H9 (cell line): ENCODE measurements around the gene CCNYL1. TPM values are rescaled to one million over a fixed set of nuclear protein-coding genes. Genes with fewer than 3 reads are reported as not detected.

Experiments
- DNase-seq: peaks from one replicate; pipeline ENCODE4 v3.0.0-alpha.2; 2017
- H2AFZ ChIP-seq: one replicate; pipeline ENCODE4 v1.6.1; 2013; ENCODE audit warnings: mild to moderate bottlenecking, low read length, control low read depth, moderate library complexity
- H2AK5ac ChIP-seq: 2 replicates; pipeline ENCODE4 v1.6.1; 2013; ENCODE audit warnings: low read length, control low read depth, mixed read lengths; ENCODE audit not compliant: insufficient read length
- H2BK120ac ChIP-seq: one replicate; pipeline ENCODE4 v1.6.1; 2013; ENCODE audit warnings: low read depth, mild to moderate bottlenecking, low read length, control low read depth, inconsistent platforms; ENCODE audit not compliant: poor library complexity, severe bottlenecking
- H2BK12ac ChIP-seq: 2 replicates; pipeline ENCODE4 v1.6.1; 2013; ENCODE audit warnings: low read length, control low read depth, mixed read lengths, low read depth; ENCODE audit not compliant: insufficient read length
- H2BK15ac ChIP-seq: 2 replicates; pipeline ENCODE4 v1.6.1; 2013; ENCODE audit warnings: low read depth, low read length, control low read depth
- H2BK20ac ChIP-seq: one replicate; pipeline ENCODE4 v1.6.1; 2013; ENCODE audit warnings: low read depth, mild to moderate bottlenecking, low read length, control low read depth, inconsistent platforms; ENCODE audit not compliant: poor library complexity, severe bottlenecking
- H2BK5ac ChIP-seq: 2 replicates; pipeline ENCODE4 v1.6.1; 2013; ENCODE audit warnings: low read length, control low read depth, mixed read lengths; ENCODE audit not compliant: insufficient read length
- H3K14ac ChIP-seq: 2 replicates; pipeline ENCODE4 v1.6.1; 2013; ENCODE audit warnings: low read length, control low read depth; ENCODE audit not compliant: insufficient read depth
- H3K18ac ChIP-seq: 2 replicates; pipeline ENCODE4 v1.6.1; 2013; ENCODE audit warnings: low read depth, mild to moderate bottlenecking, mixed read lengths, low read length, control low read depth; ENCODE audit not compliant: insufficient read length
- H3K23ac ChIP-seq: 2 replicates; pipeline ENCODE4 v1.6.1; 2013; ENCODE audit warnings: low read length, control low read depth, mixed read lengths, low read depth; ENCODE audit not compliant: insufficient read length
- H3K23me2 ChIP-seq: 2 replicates; pipeline ENCODE4 v1.6.1; 2013; ENCODE audit warnings: low read depth, mild to moderate bottlenecking, mixed read lengths, low read length, control low read depth; ENCODE audit not compliant: insufficient read length, poor library complexity, severe bottlenecking
- H3K27ac ChIP-seq: 2 replicates; pipeline ENCODE4 v1.5.1; 2013; ENCODE audit warnings: low read length, control low read depth, mixed read lengths, low read depth; ENCODE audit not compliant: insufficient read length
- H3K27me3 ChIP-seq: 2 replicates; pipeline ENCODE4 v1.6.1; 2013; ENCODE audit warnings: low read length, control low read depth, inconsistent platforms; ENCODE audit not compliant: insufficient read depth
- H3K4ac ChIP-seq: 2 replicates; pipeline ENCODE4 v1.6.1; 2013; ENCODE audit warnings: low read depth, mild to moderate bottlenecking, control low read depth, inconsistent platforms, low read length, moderate library complexity
- H3K4me1 ChIP-seq: 2 replicates; pipeline ENCODE4 v1.6.1; 2013; ENCODE audit warnings: low read length, control low read depth, inconsistent platforms; ENCODE audit not compliant: insufficient read depth
- H3K4me2 ChIP-seq: 2 replicates; pipeline ENCODE4 v1.6.1; 2013; ENCODE audit warnings: low read length, control low read depth, mixed read lengths; ENCODE audit not compliant: insufficient read length, insufficient read depth
- H3K56ac ChIP-seq: 2 replicates; pipeline ENCODE4 v1.6.1; 2013; ENCODE audit warnings: low read depth, mild to moderate bottlenecking, mixed read lengths, low read length, control low read depth; ENCODE audit not compliant: insufficient read length
- H3K79me1 ChIP-seq: 2 replicates; pipeline ENCODE4 v1.6.1; 2013; ENCODE audit warnings: low read depth, mild to moderate bottlenecking, moderate library complexity, low read length, control low read depth, inconsistent platforms; ENCODE audit not compliant: insufficient read depth, poor library complexity, severe bottlenecking
- H3K79me2 ChIP-seq: 2 replicates; pipeline ENCODE4 v1.6.1; 2013; ENCODE audit warnings: low read length, control low read depth, inconsistent platforms; ENCODE audit not compliant: insufficient read depth
- H3K9ac ChIP-seq: 2 replicates; pipeline ENCODE4 v1.6.1; 2013; ENCODE audit warnings: low read length, control low read depth, mixed read lengths; ENCODE audit not compliant: insufficient read length; ENCODE audit errors: extremely low read depth
- H3K9me3 ChIP-seq: one replicate; pipeline ENCODE4 v1.6.1; 2013; ENCODE audit warnings: low read depth, low read length, inconsistent platforms; ENCODE audit not compliant: control insufficient read depth
- H3T11ph ChIP-seq: one replicate; pipeline ENCODE4 v1.6.1; 2013; ENCODE audit warnings: mild to moderate bottlenecking, low read length, control low read depth, inconsistent platforms
- H4K20me1 ChIP-seq: one replicate; pipeline ENCODE4 v1.6.1; 2013; ENCODE audit not compliant: control insufficient read depth, insufficient read length, insufficient read depth
- H4K5ac ChIP-seq: 2 replicates; pipeline ENCODE4 v1.6.1; 2013; ENCODE audit warnings: low read depth, mild to moderate bottlenecking, mixed read lengths, low read length, control low read depth; ENCODE audit not compliant: insufficient read length
- H4K8ac ChIP-seq: replicated peaks from 2 replicates; pipeline ENCODE4 v1.6.1; 2013; ENCODE audit warnings: low read length, control low read depth, mixed read lengths, low read depth; ENCODE audit not compliant: insufficient read length
- H4K91ac ChIP-seq: 2 replicates; pipeline ENCODE4 v1.6.1; 2013; ENCODE audit warnings: low read depth, mild to moderate bottlenecking, moderate library complexity, mixed read lengths, low read length, control low read depth; ENCODE audit not compliant: insufficient read length
- H3K27ac Mint-ChIP-seq, 3 experiments: 2 replicates in 2 of 3; 3 replicates in 1 of 3; pipeline ENCODE4 v1.8.0; 2020 to 2021; ENCODE audit warnings: mixed read lengths in 3 of 3, mild to moderate bottlenecking in 1 of 3, moderate library complexity in 1 of 3
- H3K27me3 Mint-ChIP-seq: 2 replicates; pipeline ENCODE4 v1.8.0; 2021; ENCODE audit warnings: low read depth, mild to moderate bottlenecking, moderate library complexity, mixed read lengths
- H3K36me3 Mint-ChIP-seq, 3 experiments: 2 replicates in 2 of 3; 3 replicates in 1 of 3; pipeline ENCODE4 v1.8.0; 2020 to 2021; ENCODE audit warnings: low read depth in 3 of 3, mixed read lengths in 3 of 3; ENCODE audit not compliant: insufficient read depth in 1 of 3
- H3K4me1 Mint-ChIP-seq, 2 experiments: 2 replicates each; pipeline ENCODE4 v1.8.0; 2020; ENCODE audit warnings: mixed read lengths in 2 of 2
- H3K4me3 Mint-ChIP-seq, 2 experiments: 2 replicates in 1 of 2; 3 replicates in 1 of 2; pipeline ENCODE4 v1.8.0; 2020 to 2021; ENCODE audit warnings: mild to moderate bottlenecking in 2 of 2, mixed read lengths in 2 of 2, moderate library complexity in 1 of 2
- H3K9me3 Mint-ChIP-seq, 2 experiments: 2 replicates in 1 of 2; 3 replicates in 1 of 2; pipeline ENCODE4 v1.8.0; 2020; ENCODE audit warnings: mild to moderate bottlenecking in 2 of 2, mixed read lengths in 2 of 2, moderate library complexity in 1 of 2
- WGBS: extraction: QIAGEN DNeasy Blood & Tissue Kit; methylation state at CpG from one replicate; pipeline ENCODE4 v1.1.7; 2013; ENCODE audit warnings: missing lambda C conversion rate, low lambda C conversion rate, mixed read lengths; ENCODE audit not compliant: insufficient read length; ENCODE audit errors: extremely low coverage; 5-methylcytosine and 5-hydroxymethylcytosine counted together
- total RNA-seq: library from RNA; stranded (reverse); gene quantifications from 2 replicates; pipeline ENCODE4 v1.2.1, GENCODE V29; 2021
- TF ChIP-seq, protein P1 (sequence below): fragments of 200-600 bp; sonication (generic); conservative IDR thresholded peaks from 3 replicates; pipeline ENCODE4 v1.8.0; 2021; ENCODE audit warnings: antibody characterized with exemption, mild to moderate bottlenecking

CCNYL1 gene
- total RNA-seq, 1 experiment from 2014 or later, result 27.0 TPM

DNA sequence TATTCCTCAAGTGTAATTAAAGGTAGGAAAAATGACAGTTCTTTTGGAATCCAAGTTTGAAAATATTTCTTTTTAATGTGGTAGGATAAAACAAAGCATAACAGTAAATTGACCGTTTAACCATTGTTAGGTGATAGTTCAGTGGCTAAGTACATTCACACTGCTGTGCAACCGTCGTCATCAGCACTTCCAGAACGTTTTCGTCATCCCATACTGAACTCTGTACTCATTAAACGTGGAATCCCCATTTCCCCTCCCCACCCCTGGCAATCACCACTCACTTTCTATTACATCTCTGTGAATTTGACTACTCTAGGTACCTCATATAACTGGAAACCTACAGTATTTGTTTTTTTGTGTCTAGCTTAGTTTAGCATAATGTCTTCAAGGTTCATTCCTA lies 91.2 kb downstream of the CCNYL1 start:
- Histone ChIP-seq H3K4ac (no peak overlapping the region), H3T11ph (no peak overlapping the region), H4K20me1 (no peaks in the 10 kb centered on the region), H3K9me3 (no peaks in the 10 kb centered on the region), H4K91ac (no peak overlapping the region), H4K5ac (no peak overlapping the region), H2BK120ac (no peak overlapping the region), H3K23me2 (no peaks in the 10 kb centered on the region), H2BK20ac (no peak overlapping the region), H3K56ac (no peak overlapping the region), H2BK15ac (no peak overlapping the region), H3K14ac (no peak overlapping the region), H3K4me2 (no peak overlapping the region), H3K79me2 (no peaks in the 10 kb centered on the region), H3K23ac (no peak overlapping the region), H4K8ac (no peak overlapping the region), H2AFZ (no peak overlapping the region), H2AK5ac (no peak overlapping the region), H3K27me3 (no peaks in the 10 kb centered on the region), H3K9ac (no peak overlapping the region), H3K4me1 (peaks cover 2% of the 10 kb centered on the region), H2BK12ac (no peak overlapping the region), H3K79me1 (no peaks in the 10 kb centered on the region), H3K18ac (no peak overlapping the region), H2BK5ac (no peak overlapping the region), H3K27ac (no peak overlapping the region)
- Mint-ChIP-seq H3K27ac (no peak overlapping the region; a peak in 1 of 7 replicates), H3K9me3 (no peaks in the 10 kb centered on the region), H3K4me1 (peaks cover 17 to 22% of the 10 kb centered on the region in 2 experiments), H3K36me3 (no peaks in the 10 kb centered on the region), H3K4me3 (no peak overlapping the region), H3K27me3 (no peaks in the 10 kb centered on the region)
- TF ChIP-seq, protein P1, sequence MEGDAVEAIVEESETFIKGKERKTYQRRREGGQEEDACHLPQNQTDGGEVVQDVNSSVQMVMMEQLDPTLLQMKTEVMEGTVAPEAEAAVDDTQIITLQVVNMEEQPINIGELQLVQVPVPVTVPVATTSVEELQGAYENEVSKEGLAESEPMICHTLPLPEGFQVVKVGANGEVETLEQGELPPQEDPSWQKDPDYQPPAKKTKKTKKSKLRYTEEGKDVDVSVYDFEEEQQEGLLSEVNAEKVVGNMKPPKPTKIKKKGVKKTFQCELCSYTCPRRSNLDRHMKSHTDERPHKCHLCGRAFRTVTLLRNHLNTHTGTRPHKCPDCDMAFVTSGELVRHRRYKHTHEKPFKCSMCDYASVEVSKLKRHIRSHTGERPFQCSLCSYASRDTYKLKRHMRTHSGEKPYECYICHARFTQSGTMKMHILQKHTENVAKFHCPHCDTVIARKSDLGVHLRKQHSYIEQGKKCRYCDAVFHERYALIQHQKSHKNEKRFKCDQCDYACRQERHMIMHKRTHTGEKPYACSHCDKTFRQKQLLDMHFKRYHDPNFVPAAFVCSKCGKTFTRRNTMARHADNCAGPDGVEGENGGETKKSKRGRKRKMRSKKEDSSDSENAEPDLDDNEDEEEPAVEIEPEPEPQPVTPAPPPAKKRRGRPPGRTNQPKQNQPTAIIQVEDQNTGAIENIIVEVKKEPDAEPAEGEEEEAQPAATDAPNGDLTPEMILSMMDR, result no peak
- no peak for DNase-seq
- WGBS, result no CpG with 5 or more reads among the region's 6 CpGs

Other genes starting within 250 kb of the CCNYL1 start
- gene CREB1, start 181.7 kb upstream of the CCNYL1 start, total RNA-seq, result 97.1 and 103 TPM in 2 replicates
- gene METTL21A, start 86.2 kb upstream of the CCNYL1 start, total RNA-seq, result 65.9 and 68.6 TPM in 2 replicates
- 120 and 122 TPM in 2 replicates for gene FZD5, start 58.3 kb downstream of the CCNYL1 start, total RNA-seq